GM21528 (cell line): ENCODE measurements around the gene GJD4.

ENCODE experiments used
- ATAC-seq: cut with Tn5 transposase; IDR thresholded peaks from one replicate; pipeline ENCODE4 v1.9.1; 2021; ENCODE audit warnings: mild to moderate bottlenecking, moderate library complexity; ENCODE audit not compliant: unreplicated experiment, low FRiP score

The GJD4 gene

GRCh38 chr10:35613107-35613440, 7.9 kb downstream of the GJD4 start:
- ATAC-seq = no peak

- no peak for ATAC-seq
Observed at GRCh38 chr10:35613597-35614226, 8.6 kb downstream of the GJD4 start.

- no peak for ATAC-seq
Observed at GRCh38 chr10:35614312-35614711, 9.2 kb downstream of the GJD4 start.

- ATAC-seq = no peak
Observed at GRCh38 chr10:35626971-35627507, 21.9 kb downstream of the GJD4 start.

GRCh38 chr10:35631404-35631803, 26.3 kb downstream of the GJD4 start:
- no peak for ATAC-seq

GRCh38 chr10:35632027-35632426, 26.9 kb downstream of the GJD4 start:
- ATAC-seq = no peak

GRCh38 chr10:35633006-35633980, 28.2 kb downstream of the GJD4 start:
- no peak for ATAC-seq

GRCh38 chr10:35635576-35635975, 30.4 kb downstream of the GJD4 start:
- peak; percentile 59 for ATAC-seq

GRCh38 chr10:35636956-35637355, 31.8 kb downstream of the GJD4 start:
- ATAC-seq = no peak

GRCh38 chr10:35637462-35637861, 32.3 kb downstream of the GJD4 start:
- ATAC-seq = no peak

- ATAC-seq = no peak
Observed at GRCh38 chr10:35638101-35638500, 33.0 kb downstream of the GJD4 start.

- ATAC-seq = no peak
Observed at GRCh38 chr10:35639021-35639727, 34.0 kb downstream of the GJD4 start.

- ATAC-seq = no peak
Observed at GRCh38 chr10:35639728-35640401, 34.7 kb downstream of the GJD4 start.

GRCh38 chr10:35640474-35640873, 35.3 kb downstream of the GJD4 start:
- ATAC-seq = peak; percentile 30

GRCh38 chr10:35640951-35641675, 36.0 kb downstream of the GJD4 start:
- ATAC-seq = peak; percentile 33

- peak; percentile 37 for ATAC-seq
Observed at GRCh38 chr10:35641676-35642034, 36.5 kb downstream of the GJD4 start.

GRCh38 chr10:35642035-35642792, 37.1 kb downstream of the GJD4 start, which contains the start of gene FZD8:
FZD8 (minus strand) TSS chr10:35642296; CDS start chr10:35641429, 867 bp downstream.
- ATAC-seq = peak; percentile 94

GRCh38 chr10:35642793-35643114, 37.6 kb downstream of the GJD4 start:
- no peak for ATAC-seq
